HG03135 (cell line): ENCODE results near the gene LDLRAD4.

ENCODE experiments used
- ATAC-seq: cut with Tn5 transposase; IDR thresholded peaks from one replicate; pipeline ENCODE4 v1.9.1; 2021; ENCODE audit warnings: mild to moderate bottlenecking, moderate library complexity; ENCODE audit not compliant: unreplicated experiment

The LDLRAD4 gene

DNA sequence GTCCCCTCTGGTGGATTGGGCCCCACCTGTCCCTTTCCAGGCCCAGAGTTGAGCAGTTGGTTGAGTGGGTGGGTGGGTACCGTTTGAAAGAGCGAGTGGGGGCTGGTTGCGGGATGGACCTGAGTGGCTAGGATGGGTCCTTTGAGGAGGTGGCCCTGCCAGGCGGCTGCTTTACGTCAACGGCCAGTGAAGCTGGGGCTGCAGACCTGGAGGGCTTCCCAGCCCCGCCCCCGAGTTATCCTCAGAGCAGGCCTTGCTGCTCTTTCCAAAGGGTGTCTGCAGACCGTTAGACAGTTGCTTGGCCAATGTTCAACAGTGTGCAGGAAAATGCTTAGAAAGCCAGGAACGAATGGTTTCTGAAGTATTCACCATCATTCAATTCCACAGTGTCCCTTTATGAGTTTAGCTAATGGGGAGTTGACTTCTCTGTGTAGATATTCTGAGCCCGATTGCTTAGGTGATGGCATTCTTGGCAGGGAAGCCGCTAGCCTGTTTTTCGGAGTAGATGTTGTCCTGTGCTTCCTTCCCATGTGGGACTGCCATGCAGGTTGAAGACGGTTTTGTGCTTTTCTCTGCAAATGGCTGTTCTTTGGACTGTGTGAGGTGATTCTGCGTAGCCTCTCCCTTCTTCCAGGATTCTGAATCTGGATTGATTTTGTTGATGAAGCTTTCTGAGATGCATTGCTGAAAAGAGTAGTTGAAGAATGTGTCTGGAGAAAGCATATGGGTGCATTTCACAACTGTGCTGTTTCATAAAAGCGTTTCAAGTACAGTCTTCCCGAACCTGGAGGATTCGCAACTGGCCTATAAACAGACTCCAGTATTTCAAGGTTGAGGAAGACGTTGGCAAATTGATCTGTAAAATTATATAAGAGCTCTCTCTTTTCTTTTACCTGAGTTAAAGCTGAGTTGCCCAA lies 45.8 kb downstream of the LDLRAD4 start:
- ATAC-seq, result no peak

DNA sequence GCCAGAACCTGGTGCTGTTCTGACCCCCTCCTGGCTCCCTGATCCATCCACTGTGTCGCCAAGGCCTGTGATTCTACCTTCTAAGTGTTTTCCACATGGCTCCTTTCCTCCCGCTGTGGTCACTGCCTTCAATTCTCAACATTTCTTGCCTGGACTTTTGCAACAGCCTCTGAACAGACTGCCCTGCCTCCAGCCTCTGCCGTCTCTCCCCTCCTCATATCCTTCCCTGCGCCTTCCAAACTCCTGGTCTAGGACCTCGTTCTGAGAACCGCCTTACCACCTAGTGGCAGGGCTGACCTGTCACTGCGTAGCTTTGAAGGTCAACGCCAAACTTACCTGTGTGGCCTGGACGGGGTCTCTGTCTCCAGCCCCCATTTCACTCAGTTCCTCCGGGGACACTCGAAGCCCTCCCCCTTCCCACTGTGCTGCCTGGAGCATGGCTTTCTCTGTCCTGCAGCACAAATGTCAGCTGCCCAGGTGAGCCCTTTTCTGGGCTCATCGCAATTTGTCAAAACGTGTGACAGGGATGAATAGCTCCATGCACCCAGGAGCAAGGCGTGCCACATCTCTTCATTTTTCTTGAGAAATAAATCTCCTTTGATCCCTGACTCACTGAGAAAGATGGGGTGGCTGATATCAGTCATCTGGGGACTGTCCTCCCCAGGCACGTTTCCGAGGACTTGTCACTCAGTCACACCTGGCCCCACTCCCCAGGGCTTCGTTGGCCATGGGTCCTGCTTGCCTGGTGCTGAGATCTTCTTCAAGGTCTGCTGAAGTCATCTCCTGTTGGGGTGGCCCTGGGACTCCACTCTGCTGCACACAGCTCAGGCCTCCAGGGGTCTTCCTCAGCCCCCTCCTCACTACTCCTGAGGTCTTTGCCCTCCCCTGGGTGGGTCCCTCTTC lies 46.7 kb downstream of the LDLRAD4 start:
- ATAC-seq, result no peak

DNA sequence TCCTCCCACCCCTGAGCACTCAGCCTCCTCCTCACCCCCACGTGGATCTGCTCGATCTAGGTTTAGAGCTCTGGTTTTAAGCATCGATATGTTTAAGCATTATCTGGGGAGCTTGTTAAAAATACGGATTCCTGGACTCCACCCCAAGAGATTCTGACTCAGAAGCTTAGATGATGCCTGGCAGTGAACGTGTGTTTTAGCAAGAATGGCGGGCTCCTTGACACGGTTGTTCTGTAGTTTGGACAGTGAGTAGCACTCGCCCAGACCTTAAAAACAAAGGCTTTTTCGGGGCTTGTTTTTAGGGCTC lies 47.3 kb downstream of the LDLRAD4 start:
- ATAC-seq, result no peak

GRCh38 chr18:13266218-13267100 lies 47.9 kb downstream of the LDLRAD4 start:
- ATAC-seq, result no peak

- ATAC-seq, result no peak
Measured at GRCh38 chr18:13267431-13267873, 48.9 kb downstream of the LDLRAD4 start.

DNA sequence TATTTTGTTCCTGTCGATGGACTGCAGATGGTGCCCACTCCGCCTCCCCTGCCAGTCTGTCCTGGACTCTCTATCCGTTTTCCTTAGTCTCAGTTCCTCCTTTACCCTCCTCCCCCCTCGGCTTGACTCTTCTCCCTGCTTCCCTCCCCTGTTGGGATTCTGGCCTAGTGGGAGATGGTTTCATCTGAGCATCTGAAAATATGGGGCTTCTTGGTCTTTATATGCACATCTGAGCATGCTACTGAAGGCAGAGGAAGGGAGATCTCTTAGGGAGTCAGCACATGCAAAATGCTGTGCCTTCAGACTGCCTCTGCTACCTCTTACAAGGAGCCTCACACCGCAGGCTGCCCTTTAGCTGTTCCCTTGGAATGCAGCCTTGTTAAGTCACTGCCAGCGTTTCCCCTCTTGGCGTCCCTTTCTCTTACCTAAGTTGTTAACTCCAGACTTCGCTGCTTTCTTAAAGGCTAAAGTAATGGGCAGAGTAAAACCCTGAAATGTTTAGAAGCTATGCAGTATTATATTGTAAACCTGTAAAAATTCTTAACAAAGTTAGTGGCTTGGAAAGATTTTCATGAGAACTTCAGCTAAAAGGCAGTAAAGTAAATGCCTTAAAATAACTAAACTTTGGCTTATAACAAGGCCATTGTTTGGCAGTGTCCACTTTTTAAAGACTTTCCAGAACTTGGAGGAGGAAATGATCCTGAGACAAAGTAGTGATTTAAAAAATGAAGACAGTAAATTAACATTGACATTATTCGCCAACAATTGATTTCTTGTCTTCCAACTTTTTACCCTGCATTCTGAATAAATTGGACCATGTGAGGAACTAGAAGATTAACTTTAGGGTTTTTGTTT lies 49.8 kb downstream of the LDLRAD4 start:
- no peak for ATAC-seq

GRCh38 chr18:13269013-13269280 lies 50.4 kb downstream of the LDLRAD4 start:
- ATAC-seq, result no peak

GRCh38 chr18:13269521-13270011 lies 51.0 kb downstream of the LDLRAD4 start:
- no peak for ATAC-seq

- no peak for ATAC-seq
Measured at GRCh38 chr18:13270279-13270855, 51.8 kb downstream of the LDLRAD4 start.

- no peak for ATAC-seq
Measured at GRCh38 chr18:13271302-13271911, 52.8 kb downstream of the LDLRAD4 start.

GRCh38 chr18:13272416-13272815 lies 53.9 kb downstream of the LDLRAD4 start:
- no peak for ATAC-seq

DNA sequence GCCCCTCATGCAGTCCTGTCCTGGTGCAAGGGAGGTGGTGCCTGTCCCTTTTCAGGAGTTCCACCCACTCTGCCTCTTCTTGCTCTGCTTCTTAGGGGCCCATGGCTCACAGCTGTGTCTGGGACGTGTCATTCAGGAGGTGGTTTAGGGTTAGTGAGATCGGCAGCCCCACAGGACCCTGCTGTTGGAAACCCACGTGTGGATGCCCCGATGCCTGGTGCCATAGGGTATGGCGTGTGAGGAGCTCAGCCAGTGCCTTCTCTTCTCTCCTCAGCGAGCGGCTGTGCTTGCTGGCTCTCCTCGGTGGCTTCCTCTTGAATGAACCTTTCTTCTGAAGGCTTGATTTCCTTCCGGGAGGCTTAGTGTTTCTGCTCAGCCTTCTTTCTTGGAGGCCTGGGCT lies 55.2 kb downstream of the LDLRAD4 start:
- ATAC-seq, result no peak

- ATAC-seq, result no peak
Measured at GRCh38 chr18:13275075-13275474, 56.5 kb downstream of the LDLRAD4 start.

GRCh38 chr18:13276530-13277520 lies 58.3 kb downstream of the LDLRAD4 start:
- ATAC-seq, result no peak

- ATAC-seq, result no peak
Measured at GRCh38 chr18:13278062-13278630, 59.6 kb downstream of the LDLRAD4 start.

DNA sequence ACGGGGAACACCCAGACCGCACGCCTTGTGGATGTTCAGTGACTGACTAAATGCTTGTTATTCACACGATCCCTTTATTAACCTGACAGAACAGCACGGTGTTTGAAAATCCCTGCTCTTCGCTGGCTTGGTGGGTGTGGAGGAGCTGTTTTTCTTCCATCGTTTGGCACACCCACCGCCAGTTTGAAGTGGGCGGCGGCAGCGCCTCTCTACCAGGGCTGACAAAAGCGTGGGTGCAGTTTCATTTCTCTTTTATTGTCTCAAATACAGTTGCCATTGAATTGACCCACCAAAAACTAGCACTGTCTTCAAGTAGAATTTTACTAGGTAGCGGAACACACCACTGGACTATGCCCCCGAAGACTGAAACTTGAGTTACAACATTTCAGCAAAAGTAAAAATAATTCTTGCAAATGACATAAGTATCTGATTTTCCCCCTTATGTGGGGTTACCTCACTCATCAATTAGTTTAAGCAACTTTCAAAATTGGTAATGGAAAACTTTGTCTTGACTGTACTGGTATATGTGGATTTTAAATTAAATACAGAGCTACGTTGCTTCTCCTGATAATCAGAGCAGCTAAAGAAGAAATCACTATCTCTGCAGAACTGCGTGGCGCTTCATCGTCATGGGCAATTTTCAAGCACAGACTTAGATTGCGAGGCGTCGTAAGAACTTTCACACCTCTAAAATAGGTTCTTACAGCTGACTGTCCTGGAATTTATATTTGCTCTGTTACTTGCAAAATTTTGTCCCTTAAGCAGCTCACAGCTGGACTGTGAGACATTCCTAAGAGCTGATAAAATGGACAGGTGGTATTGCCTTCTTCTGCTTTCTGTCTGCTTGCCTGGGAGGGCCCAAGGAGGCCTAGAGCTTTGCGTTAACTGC lies 60.9 kb downstream of the LDLRAD4 start:
- no peak for ATAC-seq
